ENCODE data around the gene NOSTRIN. TPM values are rescaled to one million over a fixed set of nuclear protein-coding genes. Genes with fewer than 3 reads are reported as not detected.

NOSTRIN gene
- polyA plus RNA-seq, 1 donor (not counting 4 experiments of a cell fraction or from before 2014, with no cell fraction given) = not detected

GRCh38 chr2:168805615-168806014, 3.2 kb downstream of the NOSTRIN start:
- Histone ChIP-seq H4K20me1 (ENCODE audit: control insufficient read depth, extremely low read depth, insufficient read depth, low read length) (no peaks in the 10 kb centered on the region), H3K4me2 (ENCODE audit: control insufficient read depth, extremely low read depth, insufficient read depth, low read depth, low read length) (no peak overlapping the region), H2AFZ (ENCODE audit: control insufficient read depth, low read length) (no peak overlapping the region), H3K36me3 (ENCODE audit: control insufficient read depth in 2 of 2, extremely low read depth in 1 of 2, insufficient read depth in 2 of 2, low read length in 2 of 2) (no peaks in the 10 kb centered on the region), H3K79me2 (ENCODE audit: control insufficient read depth, insufficient read depth, low read length) (no peaks in the 10 kb centered on the region), H3K9me1 (ENCODE audit: control insufficient read depth, extremely low read depth, insufficient read depth, low read length) (no peaks in the 10 kb centered on the region), H3K9me3 (ENCODE audit: control insufficient read depth, low read depth, low read length) (no peaks in the 10 kb centered on the region), H3K27me3 (ENCODE audit: control insufficient read depth, extremely low read depth, insufficient read depth, low read length) (no peaks in the 10 kb centered on the region), H3K27ac (ENCODE audit: control insufficient read depth, insufficient read depth, low read length) (no peak overlapping the region), H3K4me3 (ENCODE audit: control insufficient read depth in 2 of 3, extremely low read depth in 1 of 3, insufficient read depth in 2 of 3, low read depth in 1 of 3, low read length in 3 of 3) (no peak overlapping the region), H3K4me1 (ENCODE audit: control insufficient read depth, extremely low read depth, insufficient read depth, low read length) (no peaks in the 10 kb centered on the region), H3K9ac (ENCODE audit: control insufficient read depth, extremely low read depth, insufficient read depth, low read length) (no peak overlapping the region)
- TF ChIP-seq, protein P1, sequence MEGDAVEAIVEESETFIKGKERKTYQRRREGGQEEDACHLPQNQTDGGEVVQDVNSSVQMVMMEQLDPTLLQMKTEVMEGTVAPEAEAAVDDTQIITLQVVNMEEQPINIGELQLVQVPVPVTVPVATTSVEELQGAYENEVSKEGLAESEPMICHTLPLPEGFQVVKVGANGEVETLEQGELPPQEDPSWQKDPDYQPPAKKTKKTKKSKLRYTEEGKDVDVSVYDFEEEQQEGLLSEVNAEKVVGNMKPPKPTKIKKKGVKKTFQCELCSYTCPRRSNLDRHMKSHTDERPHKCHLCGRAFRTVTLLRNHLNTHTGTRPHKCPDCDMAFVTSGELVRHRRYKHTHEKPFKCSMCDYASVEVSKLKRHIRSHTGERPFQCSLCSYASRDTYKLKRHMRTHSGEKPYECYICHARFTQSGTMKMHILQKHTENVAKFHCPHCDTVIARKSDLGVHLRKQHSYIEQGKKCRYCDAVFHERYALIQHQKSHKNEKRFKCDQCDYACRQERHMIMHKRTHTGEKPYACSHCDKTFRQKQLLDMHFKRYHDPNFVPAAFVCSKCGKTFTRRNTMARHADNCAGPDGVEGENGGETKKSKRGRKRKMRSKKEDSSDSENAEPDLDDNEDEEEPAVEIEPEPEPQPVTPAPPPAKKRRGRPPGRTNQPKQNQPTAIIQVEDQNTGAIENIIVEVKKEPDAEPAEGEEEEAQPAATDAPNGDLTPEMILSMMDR (optimal IDR thresholded peaks at IDR 0.05 in 1 of 3, IDR thresholded peaks at IDR 0.05 in 1 of 3, conservative IDR thresholded peaks at IDR 0.05 in 1 of 3; ENCODE audit: extremely low read depth in 1 of 3, insufficient read depth in 2 of 3, low read length in 3 of 3) = no peak
- TF ChIP-seq EZH2 (IDR thresholded peaks at IDR 0.05; ENCODE audit: low read length) = no peak
- DNase-seq (ENCODE audit: low read depth, low spot score) (no peak), FAIRE-seq (no peak)
- dilution Hi-C loops (cut with MboI; ENCODE audit: extremely low pct_ligation_motif_present, low sequenced_read_pairs) = no loop called here

GRCh38 chr2:168809537-168809936, 7.1 kb downstream of the NOSTRIN start:
- no peaks in the 10 kb centered on the region for H3K9me1 ChIP-seq (ENCODE audit: control insufficient read depth, extremely low read depth, insufficient read depth, low read length)
- H3K36me3 ChIP-seq (ENCODE audit: control insufficient read depth in 2 of 2, extremely low read depth in 1 of 2, insufficient read depth in 2 of 2, low read length in 2 of 2) = no peaks in the 10 kb centered on the region
- dilution Hi-C loops (cut with MboI; ENCODE audit: extremely low pct_ligation_motif_present, low sequenced_read_pairs) = no loop called here
- no peak overlapping the region for H3K4me2 ChIP-seq (ENCODE audit: control insufficient read depth, extremely low read depth, insufficient read depth, low read depth, low read length)
- no peak overlapping the region for H3K4me3 ChIP-seq (ENCODE audit: control insufficient read depth in 2 of 3, extremely low read depth in 1 of 3, insufficient read depth in 2 of 3, low read depth in 1 of 3, low read length in 3 of 3)
- no peaks in the 10 kb centered on the region for H3K9me3 ChIP-seq (ENCODE audit: control insufficient read depth, low read depth, low read length)
- no peak overlapping the region for H3K27ac ChIP-seq (ENCODE audit: control insufficient read depth, insufficient read depth, low read length)
- no peaks in the 10 kb centered on the region for H3K79me2 ChIP-seq (ENCODE audit: control insufficient read depth, insufficient read depth, low read length)
- no peaks in the 10 kb centered on the region for H4K20me1 ChIP-seq (ENCODE audit: control insufficient read depth, extremely low read depth, insufficient read depth, low read length)
- no peak overlapping the region for H3K9ac ChIP-seq (ENCODE audit: control insufficient read depth, extremely low read depth, insufficient read depth, low read length)
- H3K27me3 ChIP-seq (ENCODE audit: control insufficient read depth, extremely low read depth, insufficient read depth, low read length) = no peaks in the 10 kb centered on the region
- DNase-seq (ENCODE audit: low read depth, low spot score) (no peak), FAIRE-seq (no peak)
- no peaks in the 10 kb centered on the region for H3K4me1 ChIP-seq (ENCODE audit: control insufficient read depth, extremely low read depth, insufficient read depth, low read length)
- no peak overlapping the region for H2AFZ ChIP-seq (ENCODE audit: control insufficient read depth, low read length)
- TF ChIP-seq, protein P1 (optimal IDR thresholded peaks at IDR 0.05 in 1 of 3, IDR thresholded peaks at IDR 0.05 in 1 of 3, conservative IDR thresholded peaks at IDR 0.05 in 1 of 3; ENCODE audit: extremely low read depth in 1 of 3, insufficient read depth in 2 of 3, low read length in 3 of 3) = no peak

All from keratinocyte (primary cell).